A549 (cell line): ENCODE measurements around the gene BAHCC1. TPM values are rescaled to one million over a fixed set of nuclear protein-coding genes. Genes with fewer than 3 reads are reported as not detected.
A peak's percentile ranks its signal among the peaks of the same experiment; 100 is the strongest.

Experiments used
- ATAC-seq, 2 experiments: fragments of 200-7000 bp in 1 of 2; fragments of >200 bp in 1 of 2; cut with Nextera tagmentation in 1 of 2; cut with Tn5 transposase in 1 of 2; 3 replicates each; pipeline versions ENCODE4 v1.8.0 to v1.9.1; 2018 to 2020; ENCODE audit warnings: mild to moderate bottlenecking in 1 of 2, moderate library complexity in 1 of 2
- CTCF ChIA-PET: fragments of 300-600 bp; sonication (Branson Sonifier 250); formaldehyde crosslinking; extraction: SDS; loops from one replicate; lab custom pipeline; 2021; ENCODE audit warnings: antibody characterized with exemption, inconsistent platforms; lab: Yijun Ruan, JAX
- POLR2A ChIA-PET: fragments of 350-600 bp; formaldehyde crosslinking; extraction: SDS; loops from one replicate; lab custom pipeline; 2021; ENCODE audit warnings: antibody characterized with exemption, inconsistent platforms; lab: Yijun Ruan, JAX
- DNase-seq, 2 experiments: peaks; one replicate each; pipeline versions ENCODE4 v3.0.0 to v3.0.0-alpha.2; 2011 to 2016; ENCODE audit warnings: low read depth in 1 of 2, low spot score in 1 of 2
- FAIRE-seq: peaks from 2 replicates; lab custom pipeline; 2011; peaks lifted over from hg19 to GRCh38; lab: Jason Lieb, UNC
- H3K27ac ChIP-seq, 2 experiments: fragments of >200 bp; sonication (Bioruptor Twin); formaldehyde crosslinking; 3 replicates each; pipeline ENCODE4 v1.5.1; 2016 to 2017
- H3K4me1 ChIP-seq: fragments of >200 bp; sonication (Bioruptor Twin); formaldehyde crosslinking; 3 replicates; pipeline ENCODE4 v1.6.1; 2016
- H3K4me2 ChIP-seq: fragments of >200 bp; sonication (Bioruptor Twin); formaldehyde crosslinking; 3 replicates; pipeline ENCODE4 v1.6.1; 2016
- H3K4me3 ChIP-seq: fragments of >200 bp; sonication (Bioruptor Twin); formaldehyde crosslinking; 3 replicates; pipeline ENCODE4 v1.5.1; 2016
- H3K9me3 ChIP-seq: fragments of >200 bp; sonication (Bioruptor Twin); formaldehyde crosslinking; 3 replicates; pipeline ENCODE4 v1.6.1; 2016
- BCL3 ChIP-seq: fragments of >200 bp; sonication (Bioruptor Twin); formaldehyde crosslinking; IDR thresholded peaks from 3 replicates; pipeline ENCODE4 v1.6.1; 2016
- CBX8 ChIP-seq: fragments of 200-600 bp; sonication (generic); IDR thresholded peaks from 2 replicates; pipeline ENCODE4 v1.6.1; 2016
- CEBPB ChIP-seq, 2 experiments: fragments of >200 bp in 1 of 2; sonication (Bioruptor Twin) in 1 of 2; formaldehyde crosslinking in 1 of 2; IDR thresholded peaks; 2 replicates each; pipeline ENCODE4 v1.6.1; 2012 to 2016
- CHD4 ChIP-seq: fragments of 200-600 bp; sonication (generic); IDR thresholded peaks from 2 replicates; pipeline ENCODE4 v1.6.1; 2016; ENCODE audit warnings: antibody characterized with exemption, mild to moderate bottlenecking, borderline replicate concordance
- EHMT2 ChIP-seq: fragments of 200-600 bp; sonication (generic); IDR thresholded peaks from 2 replicates; pipeline ENCODE4 v1.6.1; 2016; ENCODE audit warnings: antibody characterized with exemption, low read depth, mild to moderate bottlenecking, moderate library complexity
- FOSB ChIP-seq: fragments of 250-450 bp; sonication (Bioruptor Pico); IDR thresholded peaks from 2 replicates; pipeline ENCODE4 v1.5.0; 2020; ENCODE audit warnings: mild to moderate bottlenecking, moderate library complexity
- HEYL ChIP-seq: fragments of 250-450 bp; sonication (Bioruptor Pico); IDR thresholded peaks from 2 replicates; pipeline ENCODE4 v1.8.0; 2021; ENCODE audit warnings: mild to moderate bottlenecking, moderate library complexity
- HOXB5 ChIP-seq: fragments of 250-450 bp; sonication (Bioruptor Pico); IDR thresholded peaks from 2 replicates; pipeline ENCODE4 v1.5.0; 2020; ENCODE audit warnings: mild to moderate bottlenecking, moderate library complexity
- KDM5A ChIP-seq: fragments of 200-600 bp; sonication (generic); IDR thresholded peaks from 2 replicates; pipeline ENCODE4 v1.6.1; 2016; ENCODE audit warnings: antibody characterized with exemption, mild to moderate bottlenecking
- MAX ChIP-seq: IDR thresholded peaks from 2 replicates; pipeline ENCODE4 v1.6.1; 2012
- NPAS2 ChIP-seq: fragments of 250-450 bp; sonication (Bioruptor Pico); IDR thresholded peaks from 2 replicates; pipeline ENCODE4 v1.8.0; 2022; ENCODE audit warnings: mild to moderate bottlenecking, moderate library complexity, borderline replicate concordance
- NR3C1 ChIP-seq: fragments of >200 bp; sonication (Bioruptor Twin); formaldehyde crosslinking; IDR thresholded peaks from 3 replicates; pipeline ENCODE4 v1.6.1; 2017
- PHF8 ChIP-seq: fragments of 200-600 bp; sonication (generic); IDR thresholded peaks from 2 replicates; pipeline ENCODE4 v1.6.1; 2016; ENCODE audit warnings: low read depth, mild to moderate bottlenecking, antibody characterized with exemption, moderate library complexity, borderline replicate concordance
- RNF2 ChIP-seq: fragments of 200-600 bp; sonication (generic); IDR thresholded peaks from 2 replicates; pipeline ENCODE4 v1.6.1; 2016; ENCODE audit warnings: low read depth, mild to moderate bottlenecking, antibody characterized with exemption, moderate library complexity, borderline replicate concordance
- ZC3H11A ChIP-seq: fragments of 450-650 bp; IDR thresholded peaks from 2 replicates; pipeline ENCODE4 v1.6.1; 2014; ENCODE audit warnings: antibody characterized with exemption, mild to moderate bottlenecking
- ZFP36 ChIP-seq: fragments of 450-650 bp; IDR thresholded peaks from 2 replicates; pipeline ENCODE4 v1.6.1; 2014; ENCODE audit warnings: borderline replicate concordance; ENCODE audit not compliant: partially characterized antibody
- ZSCAN20 ChIP-seq: fragments of 250-450 bp; sonication (Bioruptor Pico); IDR thresholded peaks from 2 replicates; pipeline ENCODE4 v1.8.0; 2022; ENCODE audit warnings: mild to moderate bottlenecking, moderate library complexity
- WGBS: methylation state at CpG from one replicate; pipeline ENCODE4 v1.1.6; 2017; ENCODE audit errors: missing lambda C conversion rate; 5-methylcytosine and 5-hydroxymethylcytosine counted together
- polyA plus RNA-seq, 4 experiments: library from polyadenylated mRNA; depleted of rRNA in 3 of 4; stranded (reverse); fragments of >200 nt; fragmentation: RNase III in 1 of 4; extraction: RNeasy Plus Mini Kit Qiagen cat#74134 plus additional on column Dnase treatment in 1 of 4; gene quantifications; 2 replicates in 3 of 4; 3 replicates in 1 of 4; pipeline ENCODE4 v1.2.3, GENCODE V29; 2011 to 2017
- TF ChIP-seq, protein P1 (sequence below): fragments of 200-600 bp; sonication (generic); IDR thresholded peaks from 2 replicates; pipeline ENCODE4 v1.6.1; 2016; ENCODE audit warnings: antibody characterized with exemption, mild to moderate bottlenecking, moderate library complexity
- TF ChIP-seq, protein P2 (sequence below): fragments of >200 bp; sonication (Bioruptor Twin); formaldehyde crosslinking; IDR thresholded peaks from 3 replicates; pipeline ENCODE4 v1.5.1; 2016
- TF ChIP-seq, protein P3 (sequence below): IDR thresholded peaks from 2 replicates; pipeline ENCODE4 v1.6.1; 2012
- TF ChIP-seq, protein P4 (sequence below): fragments of >200 bp; sonication (Bioruptor Twin); formaldehyde crosslinking; IDR thresholded peaks from 2 replicates; pipeline ENCODE4 v1.6.1; 2016
- TF ChIP-seq, protein P5 (sequence below): fragments of 250-450 bp; sonication (Bioruptor Pico); IDR thresholded peaks from 2 replicates; pipeline ENCODE4 v1.5.0; 2021; ENCODE audit warnings: mild to moderate bottlenecking, moderate library complexity, borderline replicate concordance

BAHCC1 gene
- polyA plus RNA-seq, 2 of the 4 experiments (the other 2 are of a cell fraction), result 2.6 to 5.8 TPM

GRCh38 chr17:81420769-81421462 is 25.7 kb downstream of the BAHCC1 start:
- FAIRE-seq, result no peak
- POLR2A ChIA-PET, result interaction anchor here (1.2 to 6.5 kb wide), 3 partner anchors 9 to 23 kb away, joined by 3 to 107 read pairs (median 25); partner anchors contain the start of gene BAHCC1
- H3K27ac ChIP-seq, result peak overlapping the region; percentile 98 to 100
- TF ChIP-seq MAX, result peak; percentile 44; the same call in 1 of the 2 replicates
- TF ChIP-seq, protein P1, sequence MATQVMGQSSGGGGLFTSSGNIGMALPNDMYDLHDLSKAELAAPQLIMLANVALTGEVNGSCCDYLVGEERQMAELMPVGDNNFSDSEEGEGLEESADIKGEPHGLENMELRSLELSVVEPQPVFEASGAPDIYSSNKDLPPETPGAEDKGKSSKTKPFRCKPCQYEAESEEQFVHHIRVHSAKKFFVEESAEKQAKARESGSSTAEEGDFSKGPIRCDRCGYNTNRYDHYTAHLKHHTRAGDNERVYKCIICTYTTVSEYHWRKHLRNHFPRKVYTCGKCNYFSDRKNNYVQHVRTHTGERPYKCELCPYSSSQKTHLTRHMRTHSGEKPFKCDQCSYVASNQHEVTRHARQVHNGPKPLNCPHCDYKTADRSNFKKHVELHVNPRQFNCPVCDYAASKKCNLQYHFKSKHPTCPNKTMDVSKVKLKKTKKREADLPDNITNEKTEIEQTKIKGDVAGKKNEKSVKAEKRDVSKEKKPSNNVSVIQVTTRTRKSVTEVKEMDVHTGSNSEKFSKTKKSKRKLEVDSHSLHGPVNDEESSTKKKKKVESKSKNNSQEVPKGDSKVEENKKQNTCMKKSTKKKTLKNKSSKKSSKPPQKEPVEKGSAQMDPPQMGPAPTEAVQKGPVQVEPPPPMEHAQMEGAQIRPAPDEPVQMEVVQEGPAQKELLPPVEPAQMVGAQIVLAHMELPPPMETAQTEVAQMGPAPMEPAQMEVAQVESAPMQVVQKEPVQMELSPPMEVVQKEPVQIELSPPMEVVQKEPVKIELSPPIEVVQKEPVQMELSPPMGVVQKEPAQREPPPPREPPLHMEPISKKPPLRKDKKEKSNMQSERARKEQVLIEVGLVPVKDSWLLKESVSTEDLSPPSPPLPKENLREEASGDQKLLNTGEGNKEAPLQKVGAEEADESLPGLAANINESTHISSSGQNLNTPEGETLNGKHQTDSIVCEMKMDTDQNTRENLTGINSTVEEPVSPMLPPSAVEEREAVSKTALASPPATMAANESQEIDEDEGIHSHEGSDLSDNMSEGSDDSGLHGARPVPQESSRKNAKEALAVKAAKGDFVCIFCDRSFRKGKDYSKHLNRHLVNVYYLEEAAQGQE, result no peak
- no peak for TF ChIP-seq CBX8
- TF ChIP-seq, all 56 proteins: peak for 1
- WGBS, result 97% methylated on average over 10 of the region's 24 CpGs
- ATAC-seq (no peak), DNase-seq (no peak)
- Histone ChIP-seq H3K9me3 (no peaks in the 10 kb centered on the region), H3K4me1 (peaks cover 78% of the 10 kb centered on the region), H3K4me3 (no peak overlapping the region), H3K4me2 (peak overlapping the region; percentile 89)
- CTCF ChIA-PET, result interaction anchor here (1.0 to 4.8 kb wide), 10 partner anchors 9 to 129 kb away, joined by 3 to 39 read pairs (median 10); no protein-coding TSS in a partner anchor

- FAIRE-seq (peak; percentile 36), ATAC-seq (peak; percentile 46 to 76)
- CTCF ChIA-PET, result interaction anchor here (0.6 to 3.8 kb wide), 12 partner anchors 14 to 131 kb away, joined by 3 to 25 read pairs (median 6); partner anchors contain the start of gene BAHCC1
- TF ChIP-seq, protein P2, sequence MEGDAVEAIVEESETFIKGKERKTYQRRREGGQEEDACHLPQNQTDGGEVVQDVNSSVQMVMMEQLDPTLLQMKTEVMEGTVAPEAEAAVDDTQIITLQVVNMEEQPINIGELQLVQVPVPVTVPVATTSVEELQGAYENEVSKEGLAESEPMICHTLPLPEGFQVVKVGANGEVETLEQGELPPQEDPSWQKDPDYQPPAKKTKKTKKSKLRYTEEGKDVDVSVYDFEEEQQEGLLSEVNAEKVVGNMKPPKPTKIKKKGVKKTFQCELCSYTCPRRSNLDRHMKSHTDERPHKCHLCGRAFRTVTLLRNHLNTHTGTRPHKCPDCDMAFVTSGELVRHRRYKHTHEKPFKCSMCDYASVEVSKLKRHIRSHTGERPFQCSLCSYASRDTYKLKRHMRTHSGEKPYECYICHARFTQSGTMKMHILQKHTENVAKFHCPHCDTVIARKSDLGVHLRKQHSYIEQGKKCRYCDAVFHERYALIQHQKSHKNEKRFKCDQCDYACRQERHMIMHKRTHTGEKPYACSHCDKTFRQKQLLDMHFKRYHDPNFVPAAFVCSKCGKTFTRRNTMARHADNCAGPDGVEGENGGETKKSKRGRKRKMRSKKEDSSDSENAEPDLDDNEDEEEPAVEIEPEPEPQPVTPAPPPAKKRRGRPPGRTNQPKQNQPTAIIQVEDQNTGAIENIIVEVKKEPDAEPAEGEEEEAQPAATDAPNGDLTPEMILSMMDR, result no peak
- TF ChIP-seq HOXB5 (peak; percentile 86), PHF8 (no peak; the same call in 1 of the 2 replicates), EHMT2 (no peak), CEBPB (IDR thresholded peaks at IDR 0.05) (no peak), NPAS2 (CRISPR knock-in tag) (no peak), NR3C1 (no peak), KDM5A (no peak), FOSB (CRISPR knock-in tag) (peak; percentile 62; the same call in 1 of the 2 replicates), ZFP36 (no peak), HEYL (CRISPR knock-in tag) (no peak), ZC3H11A (no peak), ZSCAN20 (CRISPR knock-in tag) (no peak), RNF2 (no peak), CHD4 (no peak), BCL3 (no peak; the same call in 2 of the 3 replicates)
- TF ChIP-seq, protein P3, sequence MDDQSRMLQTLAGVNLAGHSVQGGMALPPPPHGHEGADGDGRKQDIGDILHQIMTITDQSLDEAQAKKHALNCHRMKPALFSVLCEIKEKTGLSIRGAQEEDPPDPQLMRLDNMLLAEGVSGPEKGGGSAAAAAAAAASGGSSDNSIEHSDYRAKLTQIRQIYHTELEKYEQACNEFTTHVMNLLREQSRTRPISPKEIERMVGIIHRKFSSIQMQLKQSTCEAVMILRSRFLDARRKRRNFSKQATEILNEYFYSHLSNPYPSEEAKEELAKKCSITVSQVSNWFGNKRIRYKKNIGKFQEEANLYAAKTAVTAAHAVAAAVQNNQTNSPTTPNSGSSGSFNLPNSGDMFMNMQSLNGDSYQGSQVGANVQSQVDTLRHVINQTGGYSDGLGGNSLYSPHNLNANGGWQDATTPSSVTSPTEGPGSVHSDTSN, result peak; percentile 40
- TF ChIP-seq, protein P4, sequence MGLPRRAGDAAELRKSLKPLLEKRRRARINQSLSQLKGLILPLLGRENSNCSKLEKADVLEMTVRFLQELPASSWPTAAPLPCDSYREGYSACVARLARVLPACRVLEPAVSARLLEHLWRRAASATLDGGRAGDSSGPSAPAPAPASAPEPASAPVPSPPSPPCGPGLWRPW, result no peak
- TF ChIP-seq, protein P5, sequence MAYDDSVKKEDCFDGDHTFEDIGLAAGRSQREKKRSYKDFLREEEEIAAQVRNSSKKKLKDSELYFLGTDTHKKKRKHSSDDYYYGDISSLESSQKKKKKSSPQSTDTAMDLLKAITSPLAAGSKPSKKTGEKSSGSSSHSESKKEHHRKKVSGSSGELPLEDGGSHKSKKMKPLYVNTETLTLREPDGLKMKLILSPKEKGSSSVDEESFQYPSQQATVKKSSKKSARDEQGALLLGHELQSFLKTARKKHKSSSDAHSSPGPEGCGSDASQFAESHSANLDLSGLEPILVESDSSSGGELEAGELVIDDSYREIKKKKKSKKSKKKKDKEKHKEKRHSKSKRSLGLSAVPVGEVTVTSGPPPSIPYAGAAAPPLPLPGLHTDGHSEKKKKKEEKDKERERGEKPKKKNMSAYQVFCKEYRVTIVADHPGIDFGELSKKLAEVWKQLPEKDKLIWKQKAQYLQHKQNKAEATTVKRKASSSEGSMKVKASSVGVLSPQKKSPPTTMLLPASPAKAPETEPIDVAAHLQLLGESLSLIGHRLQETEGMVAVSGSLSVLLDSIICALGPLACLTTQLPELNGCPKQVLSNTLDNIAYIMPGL (CRISPR knock-in tag), result no peak
Observed at GRCh38 chr17:81422776-81423697, 27.8 kb downstream of the BAHCC1 start.

More at GRCh38 chr17:81422776-81423697, 27.8 kb downstream of the BAHCC1 start:
- no peaks in the 10 kb centered on the region for H3K9me3 ChIP-seq
- peaks cover 71% of the 10 kb centered on the region for H3K4me1 ChIP-seq
- peak overlapping the region; percentile 89 for H3K4me2 ChIP-seq
- H3K27ac ChIP-seq, result peak overlapping the region; percentile 98 to 100
- WGBS, result 7% methylated on average over 17 of the region's 34 CpGs
- H3K4me3 ChIP-seq, result peak overlapping the region; percentile 39
- POLR2A ChIA-PET, result interaction anchor here (0.6 to 6.5 kb wide), 5 partner anchors 18 to 176 kb away, joined by 3 to 107 read pairs (median 6); partner anchors contain the start of gene BAHCC1
- DNase-seq, result peak; percentile 90 to 96
